Measurements from ENCODE around the gene ITGB4. TPM values are rescaled to one million over a fixed set of nuclear protein-coding genes. Genes with fewer than 3 reads are reported as not detected.

Gene ITGB4
- total and polyA plus RNA-seq, 9 of the 15 experiments (the other 6 are each of a cell fraction or from before 2014, with no cell fraction given) = 0.05 to 2.8 (median 0.76) TPM; not detected in 3

GRCh38 chr17:75725504-75725903 lies 4.2 kb downstream of the ITGB4 start:
- peaks cover 16 to 58% of the 10 kb centered on the region in 2 experiments for H3K27me3 ChIP-seq (ENCODE audit: control insufficient read depth in 2 of 2, insufficient read depth in 2 of 2, low read length in 2 of 2)
- TF ChIP-seq LEF1 (IDR thresholded peaks at IDR 0.05) (no peak), ZKSCAN1 (IDR thresholded peaks at IDR 0.05; ENCODE audit: low read depth, low read length) (peak; percentile 93)
- ChIA-PET CTCF (ENCODE audit: low intra/inter-chr PET ratio) (no interaction called here), POLR2A (interaction anchor here (0.6 to 1.9 kb wide), 6 partner anchors 9 to 172 kb away, joined by 3 to 4 read pairs (median 4); no protein-coding TSS in a partner anchor)
- in situ Hi-C loops (cut with MboI) (no loop called here), intact Hi-C loops (cut with micrococcal nuclease) (no loop called here)
- no peaks in the 10 kb centered on the region for H3K79me2 ChIP-seq (ENCODE audit: control insufficient read depth, insufficient read depth, low read length)
- WGBS (ENCODE audit: insufficient coverage, low coverage, missing lambda C conversion rate) = 2% methylated on average over 7 of the region's 7 CpGs
- H3K4me2 ChIP-seq (ENCODE audit: insufficient read depth, low read length) = no peak overlapping the region
- no peak overlapping the region for H2AFZ ChIP-seq (ENCODE audit: low read depth, low read length)
- H3K4me1 ChIP-seq (replicated peaks in 1 of 2; ENCODE audit: control insufficient read depth in 2 of 2, insufficient read depth in 2 of 2, low read length in 2 of 2) = peaks cover 0 to 48% of the 10 kb centered on the region in 2 experiments; a peak in 3 of 5 replicates
- ATAC-seq (no peak), FAIRE-seq (no peak), DNase-seq (ENCODE audit: extremely low read depth in 1 of 4, low spot score in 3 of 4) (no peak)
- BruUV-seq (replicated peaks) = no TSS peak
- H3K27ac ChIP-seq (ENCODE audit: extremely low read depth, low read depth, low read length) = no peak overlapping the region
- no peak overlapping the region for H3K9ac ChIP-seq (ENCODE audit: insufficient read depth in 1 of 2, low read depth in 2 of 2, low read length in 2 of 2)
- H3K9me3 ChIP-seq (replicated peaks; ENCODE audit: control insufficient read depth, insufficient read depth, low read depth, low read length) = no peaks in the 10 kb centered on the region
- H4K20me1 ChIP-seq (replicated peaks; ENCODE audit: control insufficient read depth, insufficient read depth, low read length) = no peaks in the 10 kb centered on the region; the same call in 1 of the 2 replicates
- H3K9me1 ChIP-seq (ENCODE audit: control insufficient read depth, insufficient read depth, low read length) = no peaks in the 10 kb centered on the region
- H3K36me3 ChIP-seq (ENCODE audit: control insufficient read depth, insufficient read depth, low read length) = no peaks in the 10 kb centered on the region
- no peak overlapping the region for H3K4me3 ChIP-seq

DNA sequence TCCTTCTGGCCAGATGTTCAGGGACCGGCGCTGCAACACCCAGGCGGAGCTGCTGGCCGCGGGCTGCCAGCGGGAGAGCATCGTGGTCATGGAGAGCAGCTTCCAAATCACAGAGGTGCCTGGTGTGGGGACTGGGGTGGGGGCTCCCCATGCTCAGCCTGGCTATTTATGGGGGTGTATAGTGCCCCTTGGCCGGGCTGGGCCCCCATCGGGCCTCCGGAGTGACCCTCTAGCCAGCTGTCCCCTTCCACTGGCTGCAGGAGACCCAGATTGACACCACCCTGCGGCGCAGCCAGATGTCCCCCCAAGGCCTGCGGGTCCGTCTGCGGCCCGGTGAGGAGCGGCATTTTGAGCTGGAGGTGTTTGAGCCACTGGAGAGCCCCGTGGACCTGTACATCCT lies 6.1 kb downstream of the ITGB4 start:
- Histone ChIP-seq H3K4me1 (replicated peaks in 1 of 2; ENCODE audit: control insufficient read depth in 2 of 2, insufficient read depth in 2 of 2, low read length in 2 of 2) (peaks cover 0 to 46% of the 10 kb centered on the region in 2 experiments; a peak in 2 of 5 replicates), H3K4me3 (no peak overlapping the region), H3K9ac (ENCODE audit: insufficient read depth in 1 of 2, low read depth in 2 of 2, low read length in 2 of 2) (no peak overlapping the region), H3K4me2 (ENCODE audit: insufficient read depth, low read length) (no peak overlapping the region), H3K36me3 (ENCODE audit: control insufficient read depth, insufficient read depth, low read length) (no peaks in the 10 kb centered on the region), H4K20me1 (replicated peaks; ENCODE audit: control insufficient read depth, insufficient read depth, low read length) (no peaks in the 10 kb centered on the region; the same call in 1 of the 2 replicates), H3K79me2 (ENCODE audit: control insufficient read depth, insufficient read depth, low read length) (no peaks in the 10 kb centered on the region), H2AFZ (ENCODE audit: low read depth, low read length) (no peak overlapping the region), H3K27me3 (ENCODE audit: control insufficient read depth in 2 of 2, insufficient read depth in 2 of 2, low read length in 2 of 2) (peaks cover 12 to 47% of the 10 kb centered on the region in 2 experiments; a peak in 4 of 5 replicates), H3K9me3 (replicated peaks; ENCODE audit: control insufficient read depth, insufficient read depth, low read depth, low read length) (no peaks in the 10 kb centered on the region), H3K27ac (ENCODE audit: extremely low read depth, low read depth, low read length) (no peak overlapping the region; the same call in 2 of the 3 replicates), H3K9me1 (ENCODE audit: control insufficient read depth, insufficient read depth, low read length) (no peaks in the 10 kb centered on the region)
- FAIRE-seq = no peak
- in situ Hi-C loops (cut with MboI) = no loop called here
- no TSS peak for BruUV-seq (replicated peaks)
- POLR2A ChIA-PET = interaction anchor here (0.8 to 1.4 kb wide), 4 partner anchors 9 to 53 kb away, joined by 4 to 5 read pairs (median 4); no protein-coding TSS in a partner anchor
- no peak for DNase-seq (ENCODE audit: extremely low read depth in 1 of 4, low spot score in 3 of 4)
- CTCF ChIA-PET (ENCODE audit: low intra/inter-chr PET ratio) = no interaction called here
- WGBS (ENCODE audit: insufficient coverage, low coverage, missing lambda C conversion rate) = 20% methylated on average over 17 of the region's 18 CpGs
- intact Hi-C loops (cut with micrococcal nuclease) = no loop called here
- no peak for ATAC-seq
- no peak for TF ChIP-seq SNAPC5 (CRISPR knock-in tag; IDR thresholded peaks at IDR 0.05)
- TF ChIP-seq, protein P1, sequence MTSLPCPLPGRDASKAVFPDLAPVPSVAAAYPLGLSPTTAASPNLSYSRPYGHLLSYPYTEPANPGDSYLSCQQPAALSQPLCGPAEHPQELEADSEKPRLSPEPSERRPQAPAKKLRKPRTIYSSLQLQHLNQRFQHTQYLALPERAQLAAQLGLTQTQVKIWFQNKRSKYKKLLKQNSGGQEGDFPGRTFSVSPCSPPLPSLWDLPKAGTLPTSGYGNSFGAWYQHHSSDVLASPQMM (CRISPR knock-in tag; IDR thresholded peaks at IDR 0.05) = no peak
- TF ChIP-seq SMARCA5 (IDR thresholded peaks at IDR 0.05) = no peak
- no peak for TF ChIP-seq GATAD2B (IDR thresholded peaks at IDR 0.05; ENCODE audit: borderline replicate concordance)
- no peak for TF ChIP-seq PHTF2 (CRISPR knock-in tag; IDR thresholded peaks at IDR 0.05)
- no peak for TF ChIP-seq TCFL5 (CRISPR knock-in tag; conservative IDR thresholded peaks at IDR 0.05)
- TF ChIP-seq, protein P2, sequence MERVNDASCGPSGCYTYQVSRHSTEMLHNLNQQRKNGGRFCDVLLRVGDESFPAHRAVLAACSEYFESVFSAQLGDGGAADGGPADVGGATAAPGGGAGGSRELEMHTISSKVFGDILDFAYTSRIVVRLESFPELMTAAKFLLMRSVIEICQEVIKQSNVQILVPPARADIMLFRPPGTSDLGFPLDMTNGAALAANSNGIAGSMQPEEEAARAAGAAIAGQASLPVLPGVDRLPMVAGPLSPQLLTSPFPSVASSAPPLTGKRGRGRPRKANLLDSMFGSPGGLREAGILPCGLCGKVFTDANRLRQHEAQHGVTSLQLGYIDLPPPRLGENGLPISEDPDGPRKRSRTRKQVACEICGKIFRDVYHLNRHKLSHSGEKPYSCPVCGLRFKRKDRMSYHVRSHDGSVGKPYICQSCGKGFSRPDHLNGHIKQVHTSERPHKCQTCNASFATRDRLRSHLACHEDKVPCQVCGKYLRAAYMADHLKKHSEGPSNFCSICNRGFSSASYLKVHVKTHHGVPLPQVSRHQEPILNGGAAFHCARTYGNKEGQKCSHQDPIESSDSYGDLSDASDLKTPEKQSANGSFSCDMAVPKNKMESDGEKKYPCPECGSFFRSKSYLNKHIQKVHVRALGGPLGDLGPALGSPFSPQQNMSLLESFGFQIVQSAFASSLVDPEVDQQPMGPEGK (CRISPR knock-in tag; IDR thresholded peaks at IDR 0.05; ENCODE audit: borderline replicate concordance) = no peak
- TF ChIP-seq U2AF1 (optimal IDR thresholded peaks at IDR 0.05; ENCODE audit: low read depth, low read length) = no peak
- TF ChIP-seq NR2F6 (CRISPR knock-in tag; IDR thresholded peaks at IDR 0.05) = no peak
- no peak for TF ChIP-seq ZFP1 (CRISPR knock-in tag; IDR thresholded peaks at IDR 0.05)
- no peak for TF ChIP-seq ARID1B (IDR thresholded peaks at IDR 0.05)
- no peak for TF ChIP-seq KLF16 (IDR thresholded peaks at IDR 0.05)
- no peak for TF ChIP-seq BRD4 (IDR thresholded peaks at IDR 0.05)
- no peak for TF ChIP-seq RBM25 (IDR thresholded peaks at IDR 0.05; ENCODE audit: low read depth, low read length, severe bottlenecking)

Measured in K562 (cell line).